Stomach smooth muscle (tissue), 2 donors: ENCODE results near the gene CLRN3.

Experiments
- H3K27ac ChIP-seq: one replicate; pipeline ENCODE4 v1.7.0; 2013; ENCODE audit warnings: mild to moderate bottlenecking, low read length, inconsistent platforms
- H3K27me3 ChIP-seq, 2 donors: one replicate each; pipeline ENCODE4 v1.7.0; 2013; ENCODE audit warnings: low read length in 2 of 2; ENCODE audit not compliant: insufficient read depth in 2 of 2, control insufficient read depth in 1 of 2
- H3K36me3 ChIP-seq, 2 donors: one replicate each; pipeline ENCODE4 v1.7.0; 2013; ENCODE audit warnings: low read length in 2 of 2; ENCODE audit not compliant: control insufficient read depth in 2 of 2, insufficient read depth in 2 of 2
- H3K4me1 ChIP-seq: one replicate; pipeline ENCODE4 v1.7.0; 2013; ENCODE audit warnings: low read length; ENCODE audit not compliant: control insufficient read depth, insufficient read depth
- H3K4me3 ChIP-seq, 2 donors: one replicate each; pipeline ENCODE4 v1.7.0; 2013; ENCODE audit warnings: low read length in 2 of 2
- H3K9ac ChIP-seq, 2 donors: one replicate each; pipeline ENCODE4 v1.7.0; 2013; ENCODE audit warnings: low read length in 2 of 2, mild to moderate bottlenecking in 1 of 2
- H3K9me3 ChIP-seq, 2 donors: one replicate each; pipeline ENCODE4 v1.7.0; 2013; ENCODE audit warnings: low read length in 2 of 2; ENCODE audit not compliant: control insufficient read depth in 2 of 2
- donor health status: healthy.
- donor health status: Pancreatic carcinoma.

The CLRN3 gene

DNA sequence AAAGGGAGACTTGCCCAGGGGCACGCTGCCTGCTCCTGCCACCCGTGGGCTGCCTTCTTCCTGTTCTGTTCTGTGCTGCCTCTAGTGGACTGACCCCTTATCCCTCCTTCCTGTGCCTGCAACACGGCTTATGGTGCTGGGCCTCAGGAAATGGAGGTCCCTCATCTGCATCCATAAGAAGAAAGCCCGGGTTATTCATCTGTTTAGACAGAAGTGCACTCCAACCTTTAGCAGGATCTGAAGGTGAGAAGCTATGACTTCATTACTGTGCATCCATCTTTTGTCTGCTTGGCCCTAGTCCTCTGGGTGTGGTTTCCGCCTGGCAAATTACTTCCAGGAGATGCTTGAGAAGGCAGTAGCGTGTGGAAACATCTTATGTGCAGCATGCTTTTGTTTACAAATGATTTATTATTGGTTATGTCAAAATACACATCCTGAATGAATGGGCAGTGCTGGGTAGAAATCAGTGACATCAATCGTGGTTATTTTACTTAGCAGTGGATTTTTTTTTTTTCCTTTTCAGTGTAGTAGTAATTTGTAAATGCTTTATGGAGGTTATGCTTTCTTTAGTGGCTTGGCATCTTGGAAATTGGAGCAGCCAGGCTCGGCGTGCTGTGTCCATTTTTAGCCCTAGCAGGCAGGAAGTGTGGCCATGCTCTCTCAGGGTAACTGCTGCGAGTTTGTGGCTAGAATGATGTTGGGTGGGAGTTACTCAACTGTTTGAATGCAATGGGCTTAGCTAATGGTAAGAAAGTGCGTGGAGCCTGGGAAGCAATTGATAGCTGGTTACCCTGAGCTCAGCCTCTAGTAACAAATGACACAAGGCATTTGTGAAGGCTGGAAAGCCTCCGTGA lies 26.9 kb upstream of the CLRN3 start:
- Histone ChIP-seq H3K27me3 (no peaks in the 10 kb centered on the region), H3K9ac (no peak overlapping the region), H3K4me3 (no peak overlapping the region), H3K9me3 (no peaks in the 10 kb centered on the region), H3K4me1 (peaks cover 3% of the 10 kb centered on the region), H3K36me3 (no peaks in the 10 kb centered on the region), H3K27ac (no peak overlapping the region)

DNA sequence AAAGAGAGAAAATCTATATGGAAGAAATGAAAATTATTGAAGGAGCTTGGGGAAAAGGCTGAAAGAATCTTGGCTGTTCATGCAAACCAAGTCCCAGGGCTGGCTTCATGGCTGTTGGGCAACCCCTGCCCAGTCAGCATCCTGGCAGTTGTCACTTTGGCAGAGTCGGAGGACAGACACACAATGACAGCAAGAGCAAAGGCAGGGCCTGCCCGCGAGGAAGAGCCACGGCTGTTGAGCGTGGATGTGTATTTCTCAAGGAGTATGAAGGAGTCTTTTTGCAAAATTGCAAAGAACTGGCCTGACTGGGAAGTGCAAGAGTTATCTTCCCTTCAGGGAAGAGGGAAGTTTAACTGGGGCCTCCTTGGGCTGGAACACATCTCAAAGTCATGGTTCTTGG lies 25.8 kb upstream of the CLRN3 start:
- no peaks in the 10 kb centered on the region for H3K9me3 ChIP-seq
- H3K27ac ChIP-seq, result no peak overlapping the region

DNA sequence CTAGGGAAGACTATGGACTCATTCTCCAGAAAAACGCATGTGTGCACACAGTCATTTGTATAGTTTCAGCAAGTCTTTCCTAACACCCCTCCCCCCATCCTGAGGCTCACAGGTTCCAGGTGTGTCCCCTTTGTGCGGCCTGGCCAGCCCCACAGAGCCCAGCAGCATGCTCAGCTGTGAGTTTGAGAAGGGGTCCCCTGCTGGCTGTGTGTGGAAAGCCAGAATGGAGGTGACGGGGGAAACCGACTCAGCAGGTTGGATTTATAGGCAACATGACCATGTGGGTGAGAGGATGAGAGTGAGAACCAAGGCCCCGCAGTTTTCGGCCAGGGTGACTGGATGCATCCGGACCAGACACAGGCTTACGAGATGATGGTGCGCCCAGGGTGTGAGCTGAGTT lies 24.1 kb upstream of the CLRN3 start:
- Histone ChIP-seq H3K36me3 (no peaks in the 10 kb centered on the region), H3K4me1 (peaks cover 3% of the 10 kb centered on the region), H3K9me3 (no peaks in the 10 kb centered on the region), H3K27ac (no peak overlapping the region), H3K27me3 (no peaks in the 10 kb centered on the region), H3K9ac (no peak overlapping the region), H3K4me3 (no peak overlapping the region)

More for the DNA sequence above, 25.8 kb upstream of the CLRN3 start:
- Histone ChIP-seq H3K4me1 (peaks cover 3% of the 10 kb centered on the region), H3K4me3 (no peak overlapping the region), H3K9ac (no peak overlapping the region), H3K36me3 (no peaks in the 10 kb centered on the region), H3K27me3 (no peaks in the 10 kb centered on the region)

DNA sequence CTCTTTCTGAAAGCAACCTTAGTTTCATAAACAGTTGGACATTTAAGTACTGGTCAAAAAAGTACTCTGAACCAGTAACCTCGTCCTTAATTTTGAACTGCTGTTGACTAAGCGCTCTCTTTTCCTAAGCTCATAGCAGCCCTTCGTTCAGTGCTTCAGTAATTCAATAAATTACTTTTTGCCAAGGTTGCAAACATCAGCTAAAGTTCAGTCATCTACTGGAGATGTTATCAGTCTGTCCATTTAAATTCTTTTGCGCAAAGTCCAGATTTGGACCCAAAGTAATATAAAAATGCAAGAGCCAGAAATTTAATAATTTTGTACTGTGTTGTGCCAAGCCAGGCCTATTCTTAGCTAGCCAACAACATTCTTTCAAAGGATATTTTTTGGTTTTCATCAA lies 22.6 kb upstream of the CLRN3 start:
- no peaks in the 10 kb centered on the region for H3K27me3 ChIP-seq
- H3K36me3 ChIP-seq, result no peaks in the 10 kb centered on the region
- H3K27ac ChIP-seq, result no peak overlapping the region

DNA sequence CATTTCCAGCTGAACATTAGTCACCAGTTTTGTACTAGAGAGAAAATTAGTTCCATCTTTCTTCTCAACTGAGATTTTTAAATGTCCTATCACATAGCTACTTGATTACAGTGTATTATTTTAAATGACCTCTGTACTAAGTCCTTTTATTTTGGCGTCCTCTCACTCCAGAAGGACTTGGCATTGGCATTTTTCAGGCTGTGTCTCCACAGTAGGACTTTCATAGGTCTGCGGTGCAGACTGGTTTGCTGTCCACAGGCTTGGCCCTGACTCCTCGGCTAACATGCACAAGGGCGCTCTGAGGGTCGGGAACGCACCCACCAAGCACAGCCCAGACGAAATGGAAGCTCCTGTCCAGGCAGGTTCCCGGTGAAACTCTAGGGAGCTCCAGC lies 20.6 kb upstream of the CLRN3 start:
- Histone ChIP-seq H3K4me1 (peaks cover under 1% of the 10 kb centered on the region), H3K4me3 (no peak overlapping the region), H3K36me3 (no peaks in the 10 kb centered on the region), H3K9me3 (no peaks in the 10 kb centered on the region), H3K9ac (no peak overlapping the region), H3K27me3 (peaks cover 5% of the 10 kb centered on the region in 2 donors), H3K27ac (no peak overlapping the region)

More for the DNA sequence above, 22.6 kb upstream of the CLRN3 start:
- no peaks in the 10 kb centered on the region for H3K9me3 ChIP-seq
- H3K4me3 ChIP-seq, result no peak overlapping the region
- peaks cover 3% of the 10 kb centered on the region for H3K4me1 ChIP-seq
- H3K9ac ChIP-seq, result no peak overlapping the region

DNA sequence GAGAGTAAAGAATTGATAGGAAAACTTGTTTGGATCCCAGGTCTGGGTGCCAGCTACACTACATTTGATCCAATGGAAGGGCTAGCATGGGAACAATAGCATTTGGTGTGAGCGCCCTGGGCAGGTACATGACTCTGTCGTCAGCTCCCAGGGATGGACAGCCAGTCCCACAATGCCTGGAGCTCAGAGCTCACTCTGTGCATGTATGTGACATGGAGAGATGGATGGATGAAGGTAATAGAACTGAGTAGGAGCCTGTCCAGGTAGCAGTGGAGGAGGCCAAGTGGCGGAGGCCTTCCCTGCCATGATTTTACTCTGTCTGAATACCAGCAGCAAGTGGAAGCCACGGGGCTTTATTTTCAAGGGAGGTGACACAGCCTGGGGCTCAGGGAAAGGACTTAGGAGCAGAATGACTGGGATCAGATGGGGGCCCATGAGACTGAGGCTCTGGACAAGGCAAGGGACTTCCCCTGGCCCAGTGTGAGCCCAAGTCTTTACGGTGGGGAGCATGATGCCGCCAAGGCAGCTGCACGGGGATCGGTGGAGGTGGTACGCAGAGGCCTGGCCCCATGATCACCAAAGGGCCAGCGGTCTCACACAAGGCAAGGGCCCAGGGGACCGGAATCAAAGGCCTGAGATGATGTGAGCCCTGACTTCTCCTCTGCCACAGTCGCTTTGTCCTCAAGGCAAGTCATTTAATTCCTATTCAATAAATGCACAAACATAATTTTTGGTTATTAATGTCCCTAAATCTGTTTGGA lies 20.0 kb upstream of the CLRN3 start:
- Histone ChIP-seq H3K9me3 (no peaks in the 10 kb centered on the region), H3K27ac (no peak overlapping the region), H3K9ac (no peak overlapping the region), H3K4me3 (no peak overlapping the region), H3K36me3 (no peaks in the 10 kb centered on the region), H3K27me3 (peaks cover 8 to 9% of the 10 kb centered on the region in 2 donors), H3K4me1 (peaks cover 7% of the 10 kb centered on the region)

DNA sequence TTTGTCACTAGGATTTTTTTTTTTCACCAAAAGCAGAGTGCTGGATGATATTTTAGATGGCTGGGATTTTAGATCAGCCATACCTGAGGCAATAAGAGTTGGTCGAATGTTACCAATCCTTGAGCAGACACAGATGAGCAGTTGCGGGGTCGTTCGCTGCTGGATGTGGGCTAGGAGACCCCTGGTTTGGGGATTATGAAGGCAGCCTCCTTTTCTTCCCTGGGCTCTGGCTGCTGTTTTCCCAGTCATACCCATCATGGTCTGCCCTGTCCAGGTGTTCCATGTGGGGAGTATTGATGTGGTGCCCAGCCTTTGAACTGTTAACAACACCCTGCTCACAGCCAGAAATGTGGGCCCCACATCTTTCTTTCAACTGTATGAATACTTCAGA lies 19.1 kb upstream of the CLRN3 start:
- peaks cover 15% of the 10 kb centered on the region for H3K4me1 ChIP-seq
- no peak overlapping the region for H3K4me3 ChIP-seq
- peaks cover 9 to 12% of the 10 kb centered on the region in 2 donors for H3K27me3 ChIP-seq
- H3K27ac ChIP-seq, result no peak overlapping the region
- H3K9ac ChIP-seq, result no peak overlapping the region
- H3K9me3 ChIP-seq, result no peaks in the 10 kb centered on the region
- no peaks in the 10 kb centered on the region for H3K36me3 ChIP-seq

DNA sequence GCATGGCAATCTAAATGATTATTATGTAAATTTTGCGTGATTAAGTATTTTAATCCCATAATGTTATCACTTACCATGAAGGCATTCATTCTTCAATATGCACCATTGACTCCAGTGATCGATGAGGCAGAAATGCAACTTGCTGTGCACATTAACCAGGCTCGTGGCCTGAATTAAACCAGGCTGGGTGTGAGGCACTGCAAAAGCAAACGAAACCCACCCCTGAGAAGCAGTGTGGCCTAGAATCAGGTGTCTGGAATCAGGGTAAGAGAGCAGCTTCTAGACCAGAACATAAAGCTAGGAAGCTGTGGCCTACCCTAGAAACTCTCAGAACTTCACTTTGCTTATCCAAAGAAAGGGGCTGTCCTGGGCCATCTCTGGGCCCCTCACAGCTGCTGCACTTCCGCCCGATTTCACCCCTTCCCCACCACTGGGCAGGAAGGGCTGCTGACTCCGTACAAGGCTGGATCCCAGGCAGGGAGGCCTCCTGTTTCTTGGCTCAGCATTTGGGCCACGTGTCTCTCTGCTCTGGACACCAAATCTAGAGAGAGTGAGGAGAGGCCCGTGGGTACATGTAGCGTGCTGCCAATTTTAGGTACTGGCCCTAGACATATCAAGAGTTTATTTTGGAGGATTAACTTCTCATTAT lies 18.6 kb upstream of the CLRN3 start:
- no peaks in the 10 kb centered on the region for H3K9me3 ChIP-seq
- H3K4me1 ChIP-seq, result peaks cover 15% of the 10 kb centered on the region
- H3K36me3 ChIP-seq, result no peaks in the 10 kb centered on the region
- no peak overlapping the region for H3K4me3 ChIP-seq
- no peak overlapping the region for H3K27ac ChIP-seq
- H3K27me3 ChIP-seq, result peaks cover 12% of the 10 kb centered on the region in 2 donors
- no peak overlapping the region for H3K9ac ChIP-seq

DNA sequence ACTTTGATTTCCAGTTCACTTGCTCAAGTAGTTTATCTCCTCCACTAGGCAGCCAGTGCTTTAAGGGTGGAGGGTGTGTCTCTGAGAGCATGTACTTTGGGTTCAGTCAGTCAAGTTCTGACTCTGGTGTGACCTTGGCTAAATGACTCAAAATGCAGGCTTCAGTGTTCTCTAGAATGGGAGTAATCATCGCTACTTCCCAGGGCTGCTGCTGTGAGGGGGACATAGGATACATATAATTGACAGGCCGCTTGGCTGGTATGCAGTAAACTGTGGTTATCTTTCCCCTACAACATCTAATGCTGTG lies 17.7 kb upstream of the CLRN3 start:
- peaks cover 12% of the 10 kb centered on the region in 2 donors for H3K27me3 ChIP-seq
- H3K36me3 ChIP-seq, result no peaks in the 10 kb centered on the region
- H3K9me3 ChIP-seq, result no peaks in the 10 kb centered on the region
- H3K9ac ChIP-seq, result no peak overlapping the region
- no peak overlapping the region for H3K27ac ChIP-seq
- peaks cover 15% of the 10 kb centered on the region for H3K4me1 ChIP-seq
- H3K4me3 ChIP-seq, result no peak overlapping the region

DNA sequence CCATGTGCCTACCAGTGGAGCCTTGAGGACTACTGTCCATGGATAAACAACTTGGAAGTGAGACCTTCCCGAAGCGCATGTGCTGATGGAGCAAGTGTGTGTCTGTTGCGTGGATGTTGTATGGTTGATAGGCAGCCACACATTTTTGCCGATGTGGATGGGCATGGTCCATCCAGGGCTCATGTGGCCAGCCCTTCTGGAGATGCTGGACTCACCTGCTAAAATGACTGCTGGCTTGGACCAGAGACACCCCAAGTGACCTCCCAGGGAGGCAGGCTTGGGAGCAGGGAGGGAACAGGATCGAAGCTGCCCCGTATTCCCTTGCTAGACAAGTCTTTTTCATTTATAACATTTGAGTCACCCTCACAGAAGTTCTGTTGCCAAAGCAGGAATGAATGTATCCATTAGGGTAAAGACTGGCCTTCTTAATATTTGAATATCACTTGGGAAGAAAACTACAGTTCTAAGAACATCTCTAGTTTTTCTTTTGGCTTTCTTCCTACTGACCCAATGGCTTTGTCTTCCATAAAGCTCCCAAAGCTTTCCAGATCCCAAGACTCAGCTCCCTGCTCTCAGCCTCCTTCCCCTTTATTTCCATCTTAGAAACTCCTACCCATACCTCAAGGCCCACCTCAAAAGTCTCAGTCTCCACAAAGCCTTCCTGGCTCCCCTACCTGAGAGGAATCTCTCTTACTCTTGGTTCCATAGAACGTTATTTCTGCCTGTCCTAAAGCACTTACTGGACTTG lies 17.1 kb upstream of the CLRN3 start:
- H3K27me3 ChIP-seq, result peaks cover 12% of the 10 kb centered on the region in 2 donors
- H3K9ac ChIP-seq, result no peak overlapping the region
- peaks cover 15% of the 10 kb centered on the region for H3K4me1 ChIP-seq
- H3K27ac ChIP-seq, result no peak overlapping the region
- H3K9me3 ChIP-seq, result no peaks in the 10 kb centered on the region
- no peaks in the 10 kb centered on the region for H3K36me3 ChIP-seq
- H3K4me3 ChIP-seq, result no peak overlapping the region
